Measurements from ENCODE around the gene DEDD. TPM values are rescaled to one million over a fixed set of nuclear protein-coding genes. Genes with fewer than 3 reads are reported as not detected.

The DEDD gene, protein sequence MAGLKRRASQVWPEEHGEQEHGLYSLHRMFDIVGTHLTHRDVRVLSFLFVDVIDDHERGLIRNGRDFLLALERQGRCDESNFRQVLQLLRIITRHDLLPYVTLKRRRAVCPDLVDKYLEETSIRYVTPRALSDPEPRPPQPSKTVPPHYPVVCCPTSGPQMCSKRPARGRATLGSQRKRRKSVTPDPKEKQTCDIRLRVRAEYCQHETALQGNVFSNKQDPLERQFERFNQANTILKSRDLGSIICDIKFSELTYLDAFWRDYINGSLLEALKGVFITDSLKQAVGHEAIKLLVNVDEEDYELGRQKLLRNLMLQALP
- total RNA-seq: 10 to 100 TPM; 37.1 to 40.6 TPM

DNA sequence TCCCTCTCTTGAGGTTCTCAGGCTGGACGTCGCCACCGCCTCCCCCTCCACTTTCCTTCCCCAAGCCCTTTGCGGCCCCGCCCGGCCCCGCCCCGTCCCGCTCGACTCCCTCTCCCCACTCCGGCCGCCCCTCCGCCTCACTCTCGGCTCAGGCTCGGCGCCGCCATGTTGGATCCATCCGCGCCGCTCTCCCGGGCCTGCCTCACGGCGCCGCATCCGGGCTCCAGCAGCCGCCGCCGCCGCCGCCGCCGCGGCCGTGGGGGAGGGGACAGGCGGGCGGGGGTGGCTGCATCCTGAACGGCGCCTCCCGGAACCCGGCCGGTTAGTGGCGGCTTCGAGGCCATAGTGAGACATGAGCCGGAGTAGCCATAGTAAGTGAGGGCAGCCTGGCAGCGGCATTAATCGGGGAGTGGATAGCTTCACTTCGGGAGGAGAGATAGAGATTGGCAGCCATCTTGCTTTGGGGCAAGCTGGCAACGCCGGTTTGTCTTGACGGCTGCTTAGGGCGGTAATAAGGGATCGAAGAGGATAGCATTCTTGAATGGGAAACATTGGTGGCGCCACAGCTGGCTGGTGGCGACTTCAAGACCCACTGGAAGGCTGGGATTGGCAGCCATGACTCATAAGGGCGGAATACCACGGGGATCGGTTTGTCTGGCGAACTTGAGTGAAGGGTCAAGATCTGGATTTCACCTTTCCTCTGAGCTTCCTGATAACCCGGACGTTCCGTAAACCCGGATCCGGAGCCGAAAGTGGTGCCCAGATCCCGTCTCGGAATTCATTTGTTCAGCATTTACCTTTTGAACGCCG, at the start of gene DEDD:
TSS of gene DEDD (minus strand) at position 258 of the 810 bp plus-strand sequence. CDS start 8,205 bp downstream, outside the sequence.
- no peak within 1 kb of the TSS for H3K4me3 Mint-ChIP-seq
- DNase-seq: peak; percentile 95
- no peak within 1 kb of the TSS for H3K27ac Mint-ChIP-seq
- peaks cover 35% of the 10 kb centered on the region for H3K4me1 Mint-ChIP-seq
- ATAC-seq: peak; percentile 95
- CTCF ChIA-PET: interaction anchor here (0.7 to 2.7 kb wide), 17 partner anchors 8 to 451 kb away, joined by 3 to 21 read pairs (median 4); partner anchors contain the start of genes KLHDC9, NIT1, PFDN2 and PPOX
- H3K36me3 Mint-ChIP-seq: peaks cover 26% of the 10 kb centered on the region
- H3K27me3 Mint-ChIP-seq: no peaks in the 10 kb centered on the region
- H3K9me3 Mint-ChIP-seq (ENCODE audit: low read depth): no peaks in the 10 kb centered on the region

GRCh38 chr1:161182214-161182613, 49.7 kb upstream of the DEDD start:
- peak; percentile 85 for DNase-seq
- CTCF ChIA-PET: interaction anchor here (0.7 to 5.3 kb wide), 12 partner anchors 10 to 535 kb away, joined by 3 to 61 read pairs (median 10); partner anchors contain the start of genes NDUFS2, PPOX, SLAMF1 and TOMM40L
- H3K4me3 Mint-ChIP-seq: peak overlapping the region; percentile 25
- H3K9me3 Mint-ChIP-seq (ENCODE audit: low read depth): no peaks in the 10 kb centered on the region
- peaks cover 4% of the 10 kb centered on the region for H3K36me3 Mint-ChIP-seq
- peak overlapping the region; percentile 96 for H3K27ac Mint-ChIP-seq
- ATAC-seq: peak; percentile 67
- no peaks in the 10 kb centered on the region for H3K27me3 Mint-ChIP-seq
- peaks cover 78% of the 10 kb centered on the region for H3K4me1 Mint-ChIP-seq

GRCh38 chr1:161180639-161181038, 48.2 kb upstream of the DEDD start:
- CTCF ChIA-PET: interaction anchor here (0.6 to 5.3 kb wide), 11 partner anchors 10 to 235 kb away, joined by 3 to 61 read pairs (median 7); partner anchors contain the start of genes ADAMTS4, NDUFS2, PPOX and TOMM40L
- H3K27me3 Mint-ChIP-seq: no peaks in the 10 kb centered on the region
- ATAC-seq (no peak), DNase-seq (no peak)
- peak overlapping the region; percentile 71 for H3K27ac Mint-ChIP-seq
- H3K36me3 Mint-ChIP-seq: peaks cover 9% of the 10 kb centered on the region
- peaks cover 74% of the 10 kb centered on the region for H3K4me1 Mint-ChIP-seq
- H3K9me3 Mint-ChIP-seq (ENCODE audit: low read depth): no peaks in the 10 kb centered on the region
- no peak overlapping the region for H3K4me3 Mint-ChIP-seq

DNA sequence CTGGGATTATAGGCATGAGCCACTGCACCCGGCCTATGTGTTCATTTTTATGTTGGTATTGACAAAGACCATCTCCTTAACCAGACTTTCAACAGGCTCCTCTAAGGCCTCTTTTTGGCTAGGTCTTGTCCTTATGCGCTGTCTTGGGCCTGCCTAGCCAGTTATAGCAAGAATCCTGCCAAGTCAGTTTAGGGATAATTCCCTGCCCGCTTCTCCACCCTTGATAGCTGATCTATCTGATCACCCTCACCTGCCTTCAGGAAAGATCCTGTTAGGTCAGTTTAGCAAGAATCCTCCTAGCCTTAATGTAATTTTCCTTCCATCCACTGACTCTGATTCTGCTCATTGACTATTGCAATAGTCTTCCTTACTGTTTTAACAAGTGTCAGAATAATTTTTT, 47.2 kb upstream of the DEDD start:
- H3K27ac Mint-ChIP-seq: peak overlapping the region; percentile 56
- DNase-seq: no peak
- H3K9me3 Mint-ChIP-seq (ENCODE audit: low read depth): no peaks in the 10 kb centered on the region
- H3K4me3 Mint-ChIP-seq: no peak overlapping the region
- H3K4me1 Mint-ChIP-seq: peaks cover 72% of the 10 kb centered on the region
- no peaks in the 10 kb centered on the region for H3K27me3 Mint-ChIP-seq
- CTCF ChIA-PET: interaction anchor here (1.0 to 5.3 kb wide), 6 partner anchors 12 to 203 kb away, joined by 3 to 61 read pairs (median 31); partner anchors contain the start of genes NDUFS2, PPOX and TOMM40L
- H3K36me3 Mint-ChIP-seq: peaks cover 15% of the 10 kb centered on the region
- no peak for ATAC-seq

DNA sequence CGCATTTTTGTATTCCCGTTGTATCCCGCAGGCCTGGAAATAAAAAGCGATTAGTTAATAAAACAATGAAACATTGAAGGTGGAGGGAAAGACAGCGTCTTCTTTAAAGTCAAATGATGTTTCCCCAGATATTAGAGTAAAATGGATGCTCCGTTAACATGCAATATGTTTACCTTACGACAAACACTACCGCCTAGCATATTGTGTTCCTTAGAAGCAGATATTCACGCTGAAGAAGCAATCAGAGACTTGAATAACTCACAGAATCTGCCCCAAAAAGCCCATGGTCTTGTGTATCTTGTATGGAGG, 45.4 kb upstream of the DEDD start:
- Mint-ChIP-seq H3K4me1 (peaks cover 64% of the 10 kb centered on the region), H3K9me3 (ENCODE audit: low read depth) (no peaks in the 10 kb centered on the region), H3K27me3 (no peaks in the 10 kb centered on the region), H3K36me3 (peaks cover 26% of the 10 kb centered on the region), H3K4me3 (peak overlapping the region; percentile 99), H3K27ac (peak overlapping the region; percentile 99)
- CTCF ChIA-PET: interaction anchor here (1.1 to 3.7 kb wide), 7 partner anchors 8 to 50 kb away, joined by 3 to 34 read pairs (median 5); partner anchors contain the start of genes PPOX and TOMM40L
- no peak for ATAC-seq
- no peak for DNase-seq

DNA sequence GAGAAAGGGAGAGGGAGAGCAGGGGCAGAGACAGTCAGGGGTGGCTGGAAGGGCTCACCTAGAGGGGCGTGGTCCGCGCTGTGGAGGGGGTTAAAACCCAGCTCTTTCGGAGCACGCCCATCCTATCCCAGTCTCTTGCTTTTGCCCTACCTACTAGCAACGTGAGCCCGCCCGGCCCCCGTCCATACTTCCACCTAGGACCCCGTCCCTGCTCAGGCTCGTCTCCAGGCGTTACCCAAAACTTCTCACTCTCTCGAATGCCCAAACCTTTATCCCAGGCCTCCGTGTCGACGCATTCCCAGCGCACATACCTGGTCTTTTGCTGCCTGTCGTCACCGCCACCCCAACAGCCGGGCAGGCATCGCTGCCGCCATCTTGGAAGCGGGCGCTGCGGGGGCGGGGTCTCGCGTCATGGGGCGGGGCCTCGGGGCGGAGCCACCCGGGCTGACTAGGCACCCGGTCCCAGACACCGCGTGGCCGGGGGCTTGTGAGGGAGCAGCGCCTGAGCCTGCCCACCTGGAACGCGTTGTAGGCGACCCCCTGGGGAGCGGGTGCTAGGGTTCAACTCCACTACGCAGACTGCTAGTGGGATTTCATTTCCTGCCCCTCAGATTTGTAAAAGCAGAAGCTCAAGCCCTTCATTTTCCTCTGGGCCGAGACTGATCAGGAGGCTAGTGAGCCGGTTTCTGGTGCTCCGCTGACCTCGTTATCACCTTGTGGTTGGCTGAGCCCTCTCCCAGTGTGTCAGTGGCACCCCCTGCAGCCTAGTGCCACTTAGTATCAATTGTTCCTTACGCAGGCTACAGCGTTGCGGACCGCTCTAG, 44.9 kb upstream of the DEDD start, which contains the start of gene B4GALT3:
TSS of gene B4GALT3 (minus strand) at position 396 of the 824 bp plus-strand sequence. CDS start 1,447 bp downstream, outside the sequence.
- Mint-ChIP-seq H3K4me1 (peaks cover 58% of the 10 kb centered on the region), H3K27ac (peak within 1 kb of the TSS; percentile 99), H3K9me3 (ENCODE audit: low read depth) (no peaks in the 10 kb centered on the region), H3K4me3 (peak within 1 kb of the TSS; percentile 99), H3K36me3 (peaks cover 28% of the 10 kb centered on the region), H3K27me3 (no peaks in the 10 kb centered on the region)
- CTCF ChIA-PET: interaction anchor here (1.1 to 3.7 kb wide), 7 partner anchors 9 to 51 kb away, joined by 3 to 34 read pairs (median 5); partner anchors contain the start of genes PPOX and TOMM40L
- DNase-seq: peak; percentile 94
- peak; percentile 92 for ATAC-seq

DNA sequence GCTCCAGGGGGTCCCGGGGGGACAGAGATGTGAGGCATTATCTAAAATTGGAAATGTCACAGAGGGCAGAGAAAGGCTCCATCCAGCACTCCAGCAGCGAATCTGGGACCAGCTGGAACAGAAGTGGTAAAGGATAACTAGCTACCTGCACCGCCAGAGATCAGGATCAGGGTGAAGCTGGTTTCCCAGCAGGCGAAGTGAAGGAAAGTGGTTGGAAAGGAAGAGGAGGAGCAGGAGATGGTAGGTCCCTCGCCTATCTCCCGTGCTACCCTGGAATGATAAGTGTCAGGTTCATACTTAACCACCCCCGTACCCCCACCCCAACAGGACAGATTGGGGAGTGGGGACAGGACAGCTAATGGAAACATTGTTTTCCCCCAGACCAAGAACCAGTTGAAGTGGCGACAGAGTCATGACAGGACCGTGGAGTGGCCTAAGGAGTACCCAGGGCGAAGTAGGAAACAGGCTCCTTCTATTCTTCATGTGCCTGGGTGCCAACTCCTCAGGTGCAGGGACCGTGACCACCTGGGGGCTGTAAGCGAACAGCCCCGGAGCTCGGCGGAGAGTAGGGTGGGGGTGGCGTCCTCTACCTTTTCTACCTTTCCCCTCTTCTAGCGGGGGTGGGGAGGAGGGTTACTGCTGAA, 44.1 kb upstream of the DEDD start:
- peaks cover 32% of the 10 kb centered on the region for H3K36me3 Mint-ChIP-seq
- H3K27me3 Mint-ChIP-seq: no peaks in the 10 kb centered on the region
- H3K4me3 Mint-ChIP-seq: peak overlapping the region; percentile 99
- no peak for ATAC-seq
- H3K9me3 Mint-ChIP-seq (ENCODE audit: low read depth): no peaks in the 10 kb centered on the region
- DNase-seq: no peak
- H3K27ac Mint-ChIP-seq: peak overlapping the region; percentile 99
- H3K4me1 Mint-ChIP-seq: peaks cover 51% of the 10 kb centered on the region
- CTCF ChIA-PET: interaction anchor here (1.1 to 3.7 kb wide), 6 partner anchors 8 to 51 kb away, joined by 3 to 34 read pairs (median 6); partner anchors contain the start of genes PPOX and TOMM40L

GRCh38 chr1:161175771-161176453, 43.4 kb upstream of the DEDD start:
- peaks cover 38% of the 10 kb centered on the region for H3K36me3 Mint-ChIP-seq
- H3K27ac Mint-ChIP-seq: peak overlapping the region; percentile 99
- H3K4me3 Mint-ChIP-seq: peak overlapping the region; percentile 99

DNA sequence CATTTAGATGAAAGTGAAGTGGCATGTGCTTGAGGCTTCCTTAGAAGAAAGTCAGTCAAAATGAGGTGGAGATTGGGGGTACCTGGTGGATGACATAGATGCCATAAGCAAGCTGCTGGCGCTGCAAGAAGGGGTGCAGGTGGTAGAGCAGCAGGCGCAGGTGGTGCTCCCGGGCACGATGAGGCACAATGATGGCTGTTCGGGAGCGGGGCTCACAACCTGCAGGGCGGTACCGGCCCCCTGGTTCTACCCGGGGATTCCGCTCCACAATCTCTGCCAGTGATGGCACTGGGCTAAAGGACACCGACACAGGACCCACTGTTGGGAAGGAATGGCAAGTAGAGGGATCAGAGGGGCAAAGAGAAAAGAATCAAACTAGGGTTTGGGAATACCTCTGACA, 42.4 kb upstream of the DEDD start:
- no peaks in the 10 kb centered on the region for H3K27me3 Mint-ChIP-seq
- H3K36me3 Mint-ChIP-seq: peaks cover 40% of the 10 kb centered on the region
- H3K4me1 Mint-ChIP-seq: peaks cover 40% of the 10 kb centered on the region
- H3K9me3 Mint-ChIP-seq (ENCODE audit: low read depth): no peaks in the 10 kb centered on the region
- H3K27ac Mint-ChIP-seq: no peak overlapping the region
- H3K4me3 Mint-ChIP-seq: no peak overlapping the region
- CTCF ChIA-PET: interaction anchor here (1.2 to 3.7 kb wide), 2 partner anchors 9 to 136 kb away, joined by 5 to 34 read pairs; partner anchors contain the start of gene PPOX
- ATAC-seq (no peak), DNase-seq (no peak)

More at GRCh38 chr1:161175771-161176453, 43.4 kb upstream of the DEDD start:
- no peaks in the 10 kb centered on the region for H3K9me3 Mint-ChIP-seq (ENCODE audit: low read depth)
- CTCF ChIA-PET: interaction anchor here (1.2 to 3.7 kb wide), 3 partner anchors 10 to 137 kb away, joined by 5 to 34 read pairs (median 12); partner anchors contain the start of gene PPOX
- peaks cover 48% of the 10 kb centered on the region for H3K4me1 Mint-ChIP-seq
- H3K27me3 Mint-ChIP-seq: no peaks in the 10 kb centered on the region
- ATAC-seq (no peak), DNase-seq (no peak)

DNA sequence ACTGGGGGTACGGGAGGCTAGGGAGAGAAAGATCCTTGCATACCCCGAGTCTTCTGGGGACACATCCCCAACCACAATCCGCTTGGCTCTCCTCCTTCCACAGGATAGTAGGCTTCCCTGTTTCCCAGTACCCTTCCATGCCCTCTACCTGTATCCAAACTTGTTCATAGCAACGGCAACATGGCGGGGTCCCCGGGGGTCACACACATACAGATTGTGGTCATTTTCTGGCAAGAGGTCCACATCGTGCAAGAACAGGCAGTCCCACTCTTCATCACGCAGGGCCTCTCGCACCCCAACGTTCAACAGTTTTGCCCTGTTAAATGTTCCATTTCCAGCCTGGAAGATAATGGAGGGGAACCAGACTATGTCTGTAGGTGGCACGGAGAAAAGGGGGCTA, 41.2 kb upstream of the DEDD start:
- CTCF ChIA-PET: no interaction called here
- no peak overlapping the region for H3K27ac Mint-ChIP-seq
- peaks cover 39% of the 10 kb centered on the region for H3K4me1 Mint-ChIP-seq
- ATAC-seq (no peak), DNase-seq (no peak)
- peaks cover 40% of the 10 kb centered on the region for H3K36me3 Mint-ChIP-seq
- H3K27me3 Mint-ChIP-seq: no peaks in the 10 kb centered on the region
- H3K9me3 Mint-ChIP-seq (ENCODE audit: low read depth): no peaks in the 10 kb centered on the region
- H3K4me3 Mint-ChIP-seq: no peak overlapping the region

DNA sequence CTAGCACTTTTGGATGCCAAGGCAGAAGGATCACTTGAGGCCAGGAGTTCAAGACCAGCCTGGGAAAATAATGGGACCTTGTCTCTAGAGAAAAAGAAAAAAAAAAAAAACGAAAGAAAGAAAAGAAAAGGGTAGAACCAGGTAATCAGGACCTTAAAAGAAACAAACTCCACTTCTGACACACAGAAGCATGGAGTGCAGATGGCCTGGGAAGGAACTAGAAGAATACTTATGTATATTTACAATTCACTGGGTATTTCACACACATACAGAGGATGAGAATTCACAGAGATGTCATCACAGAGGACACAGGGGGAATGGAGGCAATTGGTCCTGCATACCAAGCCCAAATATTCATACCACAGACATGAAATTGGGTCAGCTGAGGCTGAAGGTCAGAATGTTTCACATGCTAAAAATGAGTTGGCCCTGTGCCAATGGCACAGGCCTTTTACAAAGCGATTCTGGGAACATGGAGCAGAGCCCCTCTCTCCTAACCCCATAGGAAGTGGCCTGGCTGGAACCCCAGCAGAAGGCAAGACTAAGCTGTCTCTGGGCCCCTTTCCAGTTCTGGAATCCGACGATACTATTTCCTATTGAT, 40.4 kb upstream of the DEDD start:
- peaks cover 39% of the 10 kb centered on the region for H3K4me1 Mint-ChIP-seq

More for the DNA sequence above, 40.4 kb upstream of the DEDD start:
- Mint-ChIP-seq H3K27ac (peak overlapping the region; percentile 12), H3K4me3 (no peak overlapping the region), H3K27me3 (no peaks in the 10 kb centered on the region), H3K9me3 (ENCODE audit: low read depth) (no peaks in the 10 kb centered on the region), H3K36me3 (peaks cover 40% of the 10 kb centered on the region)
- ATAC-seq: no peak
- no peak for DNase-seq
- CTCF ChIA-PET: interaction anchor here (0.6 kb wide), 1 partner anchor 15 kb away, joined by 3 read pairs; no protein-coding TSS in a partner anchor
